ENCODE data around the gene HMG20A.

Gene HMG20A

GRCh38 chr15:77476995-77477394 lies 56.3 kb downstream of the HMG20A start:
- no peak for DNase-seq (ENCODE audit: low read depth)

- DNase-seq (ENCODE audit: low read depth), result no peak
Observed at GRCh38 chr15:77478051-77478450, 57.4 kb downstream of the HMG20A start.

GRCh38 chr15:77479015-77479414 lies 58.3 kb downstream of the HMG20A start:
- DNase-seq (ENCODE audit: low read depth), result no peak

- DNase-seq (ENCODE audit: low read depth), result no peak
Observed at GRCh38 chr15:77480859-77481633, 60.4 kb downstream of the HMG20A start.

GRCh38 chr15:77481670-77482069 lies 61.0 kb downstream of the HMG20A start:
- no peak for DNase-seq (ENCODE audit: low read depth)

- peak; percentile 69 for DNase-seq (ENCODE audit: low read depth)
Observed at GRCh38 chr15:77482570-77482969, 61.9 kb downstream of the HMG20A start.

GRCh38 chr15:77483425-77484140 lies 62.9 kb downstream of the HMG20A start:
- no peak for DNase-seq (ENCODE audit: low read depth)

GRCh38 chr15:77484994-77485393 lies 64.3 kb downstream of the HMG20A start:
- DNase-seq (ENCODE audit: low read depth), result no peak

GRCh38 chr15:77486542-77487468 lies 66.1 kb downstream of the HMG20A start:
- DNase-seq (ENCODE audit: low read depth), result no peak

GRCh38 chr15:77487469-77487842 lies 66.8 kb downstream of the HMG20A start:
- DNase-seq (ENCODE audit: low read depth), result no peak

- no peak for DNase-seq (ENCODE audit: low read depth)
Observed at GRCh38 chr15:77487888-77488287, 67.2 kb downstream of the HMG20A start.

GRCh38 chr15:77489647-77490046 lies 69.0 kb downstream of the HMG20A start:
- no peak for DNase-seq (ENCODE audit: low read depth)

- DNase-seq (ENCODE audit: low read depth), result no peak
Observed at GRCh38 chr15:77493324-77493907, 72.7 kb downstream of the HMG20A start.

- no peak for DNase-seq (ENCODE audit: low read depth)
Observed at GRCh38 chr15:77494073-77494867, 73.6 kb downstream of the HMG20A start.

GRCh38 chr15:77494964-77495363 lies 74.3 kb downstream of the HMG20A start:
- no peak for DNase-seq (ENCODE audit: low read depth)

- DNase-seq (ENCODE audit: low read depth), result no peak
Observed at GRCh38 chr15:77495838-77496596, 75.3 kb downstream of the HMG20A start.

GRCh38 chr15:77496715-77497109 lies 76.0 kb downstream of the HMG20A start:
- peak; percentile 92 for DNase-seq (ENCODE audit: low read depth)

- DNase-seq (ENCODE audit: low read depth), result no peak
Observed at GRCh38 chr15:77497110-77497737, 76.5 kb downstream of the HMG20A start.

GRCh38 chr15:77497942-77498361 lies 77.3 kb downstream of the HMG20A start:
- no peak for DNase-seq (ENCODE audit: low read depth)
